Mucosa of rectum (tissue), 2 donors: Measurements from ENCODE around the gene VWA5A.
"Not testable (repeated sequence)": the region's sequence is repeated elsewhere in the genome, so short reads cannot be mapped to it uniquely, and the experiment has no call there.

Experiments
- H3K27ac ChIP-seq, 2 donors: one replicate each; pipeline ENCODE4 v1.7.0; 2013; ENCODE audit warnings: inconsistent platforms in 2 of 2, low read depth in 2 of 2, low read length in 2 of 2
- H3K27me3 ChIP-seq, 2 donors: one replicate each; pipeline ENCODE4 v1.7.0; 2013; ENCODE audit warnings: low read length in 2 of 2; ENCODE audit not compliant: control insufficient read depth in 2 of 2, insufficient read depth in 2 of 2
- H3K36me3 ChIP-seq, 2 donors: one replicate each; pipeline ENCODE4 v1.7.0; 2013; ENCODE audit warnings: low read length in 2 of 2; ENCODE audit not compliant: control insufficient read depth in 2 of 2, insufficient read depth in 2 of 2
- H3K4me1 ChIP-seq, 2 donors: one replicate each; pipeline ENCODE4 v1.7.0; 2013; ENCODE audit warnings: low read length in 2 of 2, mild to moderate bottlenecking in 1 of 2; ENCODE audit not compliant: control insufficient read depth in 2 of 2, insufficient read depth in 2 of 2
- H3K4me3 ChIP-seq, 2 donors: one replicate each; pipeline ENCODE4 v1.7.0; 2013; ENCODE audit warnings: low read length in 2 of 2
- H3K9ac ChIP-seq, 2 donors: one replicate each; pipeline ENCODE4 v1.7.0; 2013; ENCODE audit warnings: low read length in 2 of 2, low read depth in 1 of 2, mild to moderate bottlenecking in 1 of 2
- H3K9me3 ChIP-seq, 2 donors: one replicate each; pipeline ENCODE4 v1.7.0; 2013; ENCODE audit warnings: low read length in 2 of 2; ENCODE audit not compliant: control insufficient read depth in 2 of 2
- donor health status: healthy.
- donor health status: Normal muscosa, but diverticular disease.

Gene VWA5A

DNA sequence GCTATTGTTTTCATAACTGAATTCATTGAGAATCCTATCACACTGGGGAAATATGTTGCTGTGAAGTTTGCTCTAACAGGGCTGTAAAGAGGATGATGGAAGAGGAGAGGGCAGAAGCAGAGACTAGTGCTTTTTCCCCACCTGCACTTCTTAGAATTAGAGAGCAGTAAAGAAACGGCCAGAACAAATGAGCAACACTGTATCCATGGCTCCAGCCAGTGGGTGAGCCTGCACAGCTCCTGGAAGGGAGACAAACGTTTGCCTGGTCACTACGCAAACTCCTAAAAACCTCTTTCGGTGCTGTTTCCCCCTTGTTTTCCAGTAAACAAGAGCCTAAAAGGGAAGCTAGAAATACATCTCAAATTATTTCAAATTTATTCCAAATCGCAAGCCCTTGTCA is 45.7 kb downstream of the VWA5A start:
- Histone ChIP-seq H3K27me3 (no peaks in the 10 kb centered on the region), H3K9me3 (no peaks in the 10 kb centered on the region), H3K36me3 (no peaks in the 10 kb centered on the region), H3K9ac (no peak overlapping the region), H3K4me1 (no peaks in the 10 kb centered on the region), H3K4me3 (no peak overlapping the region), H3K27ac (no peak overlapping the region)

DNA sequence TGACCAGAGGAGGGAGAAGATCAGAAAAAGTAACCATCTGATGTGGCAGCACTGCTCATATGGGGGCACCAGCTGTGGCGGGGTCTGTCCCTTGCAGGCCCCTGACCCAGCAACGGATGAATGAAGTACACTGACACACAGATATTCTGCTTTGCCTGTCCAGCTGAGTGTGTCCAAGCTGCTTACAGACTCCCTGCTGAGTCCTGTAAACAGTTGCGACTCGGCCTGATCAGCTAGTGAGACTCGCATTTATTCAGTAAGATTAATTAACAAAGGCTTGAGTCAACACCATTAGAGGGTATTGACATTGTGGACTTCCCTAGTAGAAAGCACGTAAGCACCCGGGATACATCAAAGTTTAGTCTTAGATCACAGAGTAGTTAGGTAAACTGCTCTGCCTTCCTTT is 52.6 kb downstream of the VWA5A start:
- Histone ChIP-seq H3K27me3 (no peaks in the 10 kb centered on the region), H3K9ac (no peak overlapping the region), H3K9me3 (no peaks in the 10 kb centered on the region), H3K27ac (no peak overlapping the region), H3K36me3 (no peaks in the 10 kb centered on the region), H3K4me3 (no peak overlapping the region), H3K4me1 (no peaks in the 10 kb centered on the region)

DNA sequence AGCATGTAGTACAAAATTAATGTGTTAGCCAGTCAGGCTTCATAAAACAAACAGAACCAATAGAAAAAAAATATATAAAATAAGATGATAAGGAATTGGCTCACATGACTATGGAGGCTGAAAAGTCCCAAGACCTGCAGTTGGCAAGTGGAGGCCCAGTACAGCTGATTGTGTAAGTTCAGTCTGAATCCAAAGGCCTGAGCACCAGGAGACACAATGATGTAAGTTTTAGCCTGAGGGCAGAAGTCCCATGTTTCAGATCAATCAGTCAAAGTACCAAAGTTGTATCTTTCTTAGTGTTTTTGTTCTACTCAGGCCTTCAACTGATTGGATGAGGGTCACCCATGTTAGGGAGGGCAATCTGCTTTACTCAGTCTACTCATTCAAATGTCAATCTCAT is 53.5 kb downstream of the VWA5A start:
- H3K4me3 ChIP-seq: no peak overlapping the region
- no peak overlapping the region for H3K9ac ChIP-seq
- H3K27ac ChIP-seq: no peak overlapping the region
- H3K36me3 ChIP-seq: no peaks in the 10 kb centered on the region
- H3K27me3 ChIP-seq: no peaks in the 10 kb centered on the region
- no peaks in the 10 kb centered on the region for H3K4me1 ChIP-seq
- H3K9me3 ChIP-seq: no peaks in the 10 kb centered on the region

DNA sequence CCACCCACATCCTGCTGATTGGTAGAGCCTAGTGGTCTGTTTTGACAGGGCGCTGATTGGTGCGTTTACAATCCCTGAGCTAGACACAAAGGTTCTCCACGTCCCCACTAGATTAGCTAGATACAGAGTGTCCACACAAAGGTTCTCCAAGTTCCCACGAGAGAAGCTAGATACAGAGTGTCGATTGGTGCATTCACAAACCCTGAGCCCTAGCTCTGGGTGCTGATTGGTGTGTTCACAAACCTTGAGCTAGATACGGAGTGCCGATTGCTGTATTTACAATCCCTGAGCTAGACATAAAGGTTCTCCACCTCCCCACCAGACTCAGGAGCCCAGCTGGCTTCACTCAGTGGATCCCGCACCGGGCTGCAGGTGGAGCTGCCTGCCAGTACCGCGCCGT is 55.1 kb downstream of the VWA5A start:
- H3K9me3 ChIP-seq, H3K27me3 ChIP-seq, H3K27ac ChIP-seq, H3K4me3 ChIP-seq, H3K36me3 ChIP-seq, H3K9ac ChIP-seq, H3K4me1 ChIP-seq: not testable (repeated sequence)

DNA sequence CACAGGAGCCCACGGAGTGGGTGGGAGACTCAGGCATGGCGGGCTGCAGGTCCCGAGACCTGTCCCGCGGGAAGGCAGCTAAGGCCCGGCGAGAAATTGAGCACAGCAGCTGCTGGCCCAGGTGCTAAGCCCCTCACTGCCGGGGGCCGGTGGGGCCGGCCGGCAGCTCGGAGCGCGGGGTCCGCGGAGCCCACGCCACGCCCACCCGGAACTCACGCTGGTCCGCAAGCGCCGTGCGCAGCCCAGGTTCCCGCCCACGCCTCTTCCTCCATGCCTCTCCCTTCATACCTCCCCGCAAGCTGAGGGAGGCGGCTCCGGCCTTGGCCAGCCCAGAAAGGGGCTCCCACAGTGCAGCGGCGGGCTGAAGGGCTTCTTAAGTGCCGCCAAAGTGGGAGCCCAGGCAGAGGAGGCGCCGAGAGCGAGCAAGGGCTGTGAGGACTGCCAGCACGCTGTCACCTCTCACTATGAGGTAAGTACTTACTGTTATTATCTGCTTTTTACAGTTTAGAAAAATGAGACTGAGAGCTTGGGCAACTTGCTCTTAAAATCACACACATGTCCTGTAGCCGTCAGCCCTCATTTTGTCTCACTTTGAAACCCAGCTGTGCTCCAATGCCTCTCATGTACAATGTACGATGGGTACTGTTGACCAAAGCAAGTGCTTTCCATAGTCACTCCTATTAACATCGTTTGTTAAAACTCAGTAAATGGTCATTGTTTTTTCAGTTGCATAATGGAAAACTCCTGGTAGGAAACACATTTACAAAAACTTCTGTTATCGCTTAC is 55.7 kb downstream of the VWA5A start:
- Histone ChIP-seq H3K36me3 (no peaks in the 10 kb centered on the region), H3K27ac (no peak overlapping the region), H3K4me1 (no peaks in the 10 kb centered on the region), H3K4me3 (no peak overlapping the region), H3K9me3 (no peaks in the 10 kb centered on the region), H3K9ac (no peak overlapping the region), H3K27me3 (no peaks in the 10 kb centered on the region)

DNA sequence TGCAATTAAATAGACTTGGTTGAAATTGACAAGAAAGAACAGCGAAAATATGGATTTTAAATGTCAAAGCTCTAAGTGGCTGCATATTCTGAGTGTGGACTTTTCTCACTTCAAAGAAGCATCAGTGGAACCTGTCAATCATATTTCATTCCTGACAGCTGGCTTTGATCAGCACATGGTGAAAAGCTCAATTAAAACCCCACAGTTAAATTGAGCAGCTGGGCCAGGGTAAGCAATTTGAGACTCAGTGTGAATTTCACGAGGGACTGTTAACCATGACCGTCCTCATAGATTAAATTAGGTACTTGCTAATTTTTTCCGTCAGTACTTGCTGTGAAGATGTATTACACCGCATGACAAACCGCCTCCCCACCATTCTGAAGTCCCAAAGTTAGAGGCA is 56.9 kb downstream of the VWA5A start:
- Histone ChIP-seq H3K9me3 (no peaks in the 10 kb centered on the region), H3K36me3 (no peaks in the 10 kb centered on the region), H3K9ac (no peak overlapping the region)

DNA sequence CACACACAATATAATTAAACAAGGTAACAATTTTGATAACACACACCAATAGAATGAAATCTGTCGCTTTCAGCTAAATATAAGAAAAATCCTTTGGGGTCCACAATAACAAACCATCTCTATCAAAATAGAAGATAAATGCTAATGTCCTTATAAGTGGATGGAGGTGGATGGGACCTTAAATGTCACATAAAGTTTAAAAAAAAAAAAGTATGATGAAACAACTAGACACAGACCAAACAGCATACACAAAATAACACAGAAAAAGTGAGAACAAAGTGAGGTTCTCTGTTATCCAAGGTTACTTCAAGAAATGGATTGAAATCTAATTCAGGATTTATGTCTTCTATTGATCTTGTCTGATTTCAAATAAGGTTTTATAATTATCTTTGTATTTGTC is 57.3 kb downstream of the VWA5A start:
- Histone ChIP-seq H3K27me3 (no peaks in the 10 kb centered on the region), H3K4me3 (no peak overlapping the region), H3K36me3 (no peaks in the 10 kb centered on the region), H3K27ac (no peak overlapping the region), H3K9me3 (no peaks in the 10 kb centered on the region), H3K4me1 (no peaks in the 10 kb centered on the region), H3K9ac (no peak overlapping the region)

More for the DNA sequence above, 56.9 kb downstream of the VWA5A start:
- Histone ChIP-seq H3K27ac (no peak overlapping the region), H3K4me3 (no peak overlapping the region), H3K4me1 (no peaks in the 10 kb centered on the region), H3K27me3 (no peaks in the 10 kb centered on the region)

DNA sequence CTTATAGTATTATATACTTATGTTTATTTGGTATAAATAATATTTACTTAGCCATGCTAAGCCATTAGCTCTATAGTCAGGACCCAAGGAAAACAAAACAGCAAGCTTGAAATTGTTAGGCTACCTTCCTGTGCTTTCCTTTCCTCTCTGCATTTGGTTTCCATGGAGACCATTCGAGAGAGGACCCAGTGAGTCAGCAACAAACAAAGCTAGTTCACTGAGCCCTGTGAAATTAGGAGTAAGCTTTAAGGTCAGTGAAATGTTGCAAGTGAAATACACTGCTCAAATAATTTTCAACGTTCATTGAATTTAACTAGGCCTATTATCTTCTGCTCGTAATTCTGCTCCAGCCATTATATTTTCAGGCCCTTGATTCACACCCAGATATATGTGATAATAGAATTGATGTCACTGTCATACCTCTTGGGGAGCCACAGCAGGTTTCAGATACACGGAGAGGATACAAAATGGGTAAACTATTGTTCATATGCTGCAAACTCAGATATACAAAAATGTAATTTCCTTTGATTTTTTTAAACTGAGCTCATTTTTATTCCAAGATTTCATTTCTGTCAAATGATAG is 58.8 kb downstream of the VWA5A start:
- H3K9me3 ChIP-seq: no peaks in the 10 kb centered on the region
- no peak overlapping the region for H3K4me3 ChIP-seq
- no peak overlapping the region for H3K27ac ChIP-seq
- H3K4me1 ChIP-seq: no peaks in the 10 kb centered on the region
- H3K36me3 ChIP-seq: no peaks in the 10 kb centered on the region
- H3K9ac ChIP-seq: no peak overlapping the region
- H3K27me3 ChIP-seq: no peaks in the 10 kb centered on the region

DNA sequence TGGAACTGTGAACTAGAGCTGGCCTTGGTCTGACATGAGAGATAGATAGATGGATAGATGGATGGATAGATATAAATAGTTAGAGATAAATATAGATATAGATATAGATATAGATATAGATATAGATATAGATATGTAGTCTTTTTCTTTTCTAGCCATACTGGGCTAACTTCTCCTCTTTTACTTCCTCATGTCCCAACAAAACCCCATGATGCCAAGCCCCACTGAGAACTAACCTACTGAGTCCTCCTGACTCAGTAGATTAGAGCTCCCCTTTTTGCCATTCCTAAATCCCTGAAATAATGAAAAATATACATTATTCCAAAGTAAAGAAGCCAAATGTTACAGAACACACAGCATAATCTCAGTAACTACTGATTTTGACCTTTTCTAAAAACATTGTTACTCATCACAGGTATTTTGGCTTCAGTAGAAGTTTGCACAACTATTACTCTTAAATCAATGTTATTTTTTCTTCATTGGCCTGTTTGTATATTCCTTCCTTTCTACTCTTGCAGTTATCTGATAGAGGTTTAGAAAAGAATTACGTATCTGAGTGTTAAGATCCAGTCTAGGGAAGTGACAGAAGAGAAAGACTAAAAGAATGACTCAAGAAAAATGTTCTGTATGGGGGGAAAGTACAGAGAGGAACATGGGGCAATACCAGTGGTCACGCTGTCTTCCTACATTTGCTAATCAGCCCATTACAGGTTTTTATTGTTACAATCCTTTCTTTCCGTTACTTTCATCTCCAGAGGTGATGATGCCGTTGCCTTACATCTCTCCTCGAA is 61.9 kb downstream of the VWA5A start:
- H3K27ac ChIP-seq: no peak overlapping the region
- H3K9ac ChIP-seq: no peak overlapping the region
- no peaks in the 10 kb centered on the region for H3K9me3 ChIP-seq
- H3K4me1 ChIP-seq: no peaks in the 10 kb centered on the region
- no peaks in the 10 kb centered on the region for H3K27me3 ChIP-seq
- H3K4me3 ChIP-seq: no peak overlapping the region
- no peaks in the 10 kb centered on the region for H3K36me3 ChIP-seq

DNA sequence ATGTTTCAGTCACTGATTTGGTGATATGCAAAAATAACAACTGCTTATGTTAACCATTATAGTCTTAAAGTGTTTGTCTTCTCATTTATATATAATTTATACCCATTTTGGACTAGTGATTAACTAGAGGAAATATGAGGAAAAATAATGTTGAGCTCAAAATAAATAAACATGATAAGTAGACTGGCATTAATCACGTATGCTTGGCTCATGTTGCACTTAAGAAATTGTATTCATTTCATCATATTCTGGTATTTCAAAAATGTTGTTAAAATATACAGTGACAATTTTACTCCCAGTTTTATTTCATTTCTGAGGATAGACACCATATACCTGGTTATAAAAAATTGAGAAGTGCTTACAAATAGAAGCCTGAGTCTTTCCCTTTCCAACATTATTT is 64.1 kb downstream of the VWA5A start:
- Histone ChIP-seq H3K27ac (no peak overlapping the region), H3K9me3 (no peaks in the 10 kb centered on the region), H3K27me3 (no peaks in the 10 kb centered on the region), H3K9ac (no peak overlapping the region), H3K4me3 (no peak overlapping the region), H3K36me3 (no peaks in the 10 kb centered on the region), H3K4me1 (no peaks in the 10 kb centered on the region)
